ENCODE measurements around the gene PKHD1. TPM values are rescaled to one million over a fixed set of nuclear protein-coding genes. Genes with fewer than 3 reads are reported as not detected.
A peak's percentile ranks its signal among the peaks of the same experiment; 100 is the strongest.

PKHD1 gene
- total RNA-seq, 2 donors from 2014 or later, result 0.20 TPM

DNA sequence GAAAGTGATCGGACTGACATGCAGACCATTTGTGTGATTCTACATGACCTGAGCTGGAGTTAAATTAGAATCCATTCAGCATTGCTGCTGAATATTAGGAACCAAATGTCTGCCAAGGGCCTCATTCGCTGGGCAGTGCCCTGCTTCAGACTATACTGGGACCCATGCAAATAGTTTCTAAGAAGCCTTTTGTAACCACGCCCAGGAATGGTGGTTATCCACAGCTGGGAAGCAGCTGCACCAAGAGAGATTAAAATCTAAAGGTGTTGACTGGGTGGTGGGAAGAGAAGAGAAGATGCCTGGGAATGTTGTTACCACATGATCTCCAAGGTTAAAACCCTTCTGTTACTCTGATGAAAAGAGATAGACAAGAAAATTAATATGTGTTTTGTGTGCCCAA, 156.8 kb downstream of the PKHD1 start:
- TF ChIP-seq, protein P1, sequence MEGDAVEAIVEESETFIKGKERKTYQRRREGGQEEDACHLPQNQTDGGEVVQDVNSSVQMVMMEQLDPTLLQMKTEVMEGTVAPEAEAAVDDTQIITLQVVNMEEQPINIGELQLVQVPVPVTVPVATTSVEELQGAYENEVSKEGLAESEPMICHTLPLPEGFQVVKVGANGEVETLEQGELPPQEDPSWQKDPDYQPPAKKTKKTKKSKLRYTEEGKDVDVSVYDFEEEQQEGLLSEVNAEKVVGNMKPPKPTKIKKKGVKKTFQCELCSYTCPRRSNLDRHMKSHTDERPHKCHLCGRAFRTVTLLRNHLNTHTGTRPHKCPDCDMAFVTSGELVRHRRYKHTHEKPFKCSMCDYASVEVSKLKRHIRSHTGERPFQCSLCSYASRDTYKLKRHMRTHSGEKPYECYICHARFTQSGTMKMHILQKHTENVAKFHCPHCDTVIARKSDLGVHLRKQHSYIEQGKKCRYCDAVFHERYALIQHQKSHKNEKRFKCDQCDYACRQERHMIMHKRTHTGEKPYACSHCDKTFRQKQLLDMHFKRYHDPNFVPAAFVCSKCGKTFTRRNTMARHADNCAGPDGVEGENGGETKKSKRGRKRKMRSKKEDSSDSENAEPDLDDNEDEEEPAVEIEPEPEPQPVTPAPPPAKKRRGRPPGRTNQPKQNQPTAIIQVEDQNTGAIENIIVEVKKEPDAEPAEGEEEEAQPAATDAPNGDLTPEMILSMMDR (conservative IDR thresholded peaks at IDR 0.05), result no peak
- H3K9ac ChIP-seq (ENCODE audit: extremely low read depth, low read length, poor library complexity, severe bottlenecking), result no peak overlapping the region
- peaks cover 30% of the 10 kb centered on the region for H3K4me1 Mint-ChIP-seq
- no peaks in the 10 kb centered on the region for H3K36me3 ChIP-seq (ENCODE audit: control insufficient read depth, insufficient read depth, low read length)
- WGBS, 2 experiments (ENCODE audit: insufficient coverage in 1 of 2, insufficient read length in 1 of 2), result 92 to 100% methylated on average over 3 of the region's 3 CpGs
- H3K27me3 Mint-ChIP-seq (ENCODE audit: insufficient read depth), result peaks cover 34% of the 10 kb centered on the region
- H3K9me3 ChIP-seq (ENCODE audit: control insufficient read depth, low read length), result peaks cover 7% of the 10 kb centered on the region
- H3K4me1 ChIP-seq (ENCODE audit: control insufficient read depth, insufficient read depth, low read length), result peaks cover 2% of the 10 kb centered on the region
- H3K27ac ChIP-seq (ENCODE audit: low read depth, low read length), result no peak overlapping the region
- no peaks in the 10 kb centered on the region for H3K27me3 ChIP-seq (ENCODE audit: control insufficient read depth, insufficient read depth, low read length, poor library complexity, severe bottlenecking)
- no peak overlapping the region for H3K4me3 Mint-ChIP-seq
- DNase-seq, result no peak
- H3K36me3 Mint-ChIP-seq (ENCODE audit: low read depth), result no peaks in the 10 kb centered on the region
- no peak overlapping the region for H3K4me3 ChIP-seq (ENCODE audit: low read length)
- peaks cover 3% of the 10 kb centered on the region for H3K9me3 Mint-ChIP-seq
- H3K27ac Mint-ChIP-seq, result no peak overlapping the region

DNA sequence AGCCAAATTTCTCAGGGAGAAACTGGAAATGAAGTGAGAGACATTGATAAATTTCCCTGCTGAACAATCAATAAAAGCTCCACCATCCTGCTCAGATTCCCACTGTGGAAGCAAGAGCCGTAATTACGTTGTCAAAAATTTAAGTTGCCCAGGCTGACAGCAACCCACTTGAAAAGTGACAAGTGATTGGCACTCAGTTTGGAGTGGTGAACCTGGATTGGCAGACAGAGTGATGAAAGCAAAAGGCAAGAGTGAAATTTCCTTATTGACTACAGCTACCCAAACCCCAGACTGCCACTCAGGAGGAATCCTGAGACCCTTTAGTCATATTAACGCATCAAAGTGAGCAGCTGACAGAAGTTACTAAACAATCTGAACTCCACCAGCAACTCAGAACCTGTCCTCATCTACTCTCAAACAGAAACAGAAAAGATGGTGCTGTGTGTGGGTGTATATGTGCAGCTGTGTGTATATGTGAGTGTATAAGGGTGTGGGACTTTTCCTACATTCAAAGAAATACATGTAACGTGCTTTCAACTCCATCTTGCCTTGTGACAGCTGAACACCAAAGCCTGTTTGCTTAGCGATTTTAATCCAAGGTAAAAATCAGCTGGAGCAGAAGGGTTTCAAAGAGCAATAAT, 157.4 kb downstream of the PKHD1 start:
- H3K4me1 ChIP-seq (ENCODE audit: control insufficient read depth, insufficient read depth, low read length), result peaks cover 2% of the 10 kb centered on the region
- DNase-seq, result no peak
- no peaks in the 10 kb centered on the region for H3K27me3 ChIP-seq (ENCODE audit: control insufficient read depth, insufficient read depth, low read length, poor library complexity, severe bottlenecking)
- no peak overlapping the region for H3K4me3 ChIP-seq (ENCODE audit: low read length)
- Mint-ChIP-seq H3K36me3 (ENCODE audit: low read depth) (no peaks in the 10 kb centered on the region), H3K27ac (no peak overlapping the region), H3K4me1 (peaks cover 30% of the 10 kb centered on the region), H3K4me3 (no peak overlapping the region), H3K9me3 (peaks cover 7% of the 10 kb centered on the region), H3K27me3 (ENCODE audit: insufficient read depth) (peaks cover 34% of the 10 kb centered on the region)
- H3K9ac ChIP-seq (ENCODE audit: extremely low read depth, low read length, poor library complexity, severe bottlenecking), result no peak overlapping the region
- H3K27ac ChIP-seq (ENCODE audit: low read depth, low read length), result no peak overlapping the region
- H3K36me3 ChIP-seq (ENCODE audit: control insufficient read depth, insufficient read depth, low read length), result no peaks in the 10 kb centered on the region
- peaks cover 13% of the 10 kb centered on the region for H3K9me3 ChIP-seq (ENCODE audit: control insufficient read depth, low read length)
- WGBS, 2 experiments (ENCODE audit: insufficient coverage in 1 of 2, insufficient read length in 1 of 2), result 91 to 95% methylated on average over 3 to 5 of the region's 5 CpGs
- TF ChIP-seq, protein P1 (conservative IDR thresholded peaks at IDR 0.05), result no peak

DNA sequence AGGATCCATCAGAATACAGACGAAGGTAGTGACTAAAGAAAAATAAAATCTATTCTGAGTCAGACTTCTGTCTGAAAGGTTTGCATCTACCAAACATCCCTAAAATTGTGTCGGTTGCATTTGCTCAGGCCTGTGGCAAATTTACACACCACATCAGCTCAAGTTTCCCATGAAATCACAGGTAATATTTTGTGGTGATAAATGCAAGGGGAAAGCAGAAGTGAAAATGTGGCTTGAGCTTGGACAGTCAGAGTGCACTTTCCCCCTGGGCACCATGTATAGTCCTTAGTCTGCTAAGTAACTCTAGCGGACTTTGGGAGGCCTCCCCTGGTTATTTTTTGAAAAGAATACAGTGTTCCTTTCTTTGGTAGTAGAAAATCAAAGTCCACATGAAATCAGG, 159.1 kb downstream of the PKHD1 start:
- no peaks in the 10 kb centered on the region for H3K27me3 ChIP-seq (ENCODE audit: control insufficient read depth, insufficient read depth, low read length, poor library complexity, severe bottlenecking)
- TF ChIP-seq, protein P1 (conservative IDR thresholded peaks at IDR 0.05), result no peak
- Mint-ChIP-seq H3K4me1 (peaks cover 30% of the 10 kb centered on the region), H3K36me3 (ENCODE audit: low read depth) (no peaks in the 10 kb centered on the region), H3K4me3 (no peak overlapping the region), H3K9me3 (peaks cover 22% of the 10 kb centered on the region), H3K27ac (no peak overlapping the region), H3K27me3 (ENCODE audit: insufficient read depth) (peaks cover 31% of the 10 kb centered on the region)
- H3K9me3 ChIP-seq (ENCODE audit: control insufficient read depth, low read length), result peaks cover 30% of the 10 kb centered on the region
- H3K36me3 ChIP-seq (ENCODE audit: control insufficient read depth, insufficient read depth, low read length), result no peaks in the 10 kb centered on the region
- no peak for DNase-seq
- H3K4me3 ChIP-seq (ENCODE audit: low read length), result peak overlapping the region; percentile 5
- H3K4me1 ChIP-seq (ENCODE audit: control insufficient read depth, insufficient read depth, low read length), result peaks cover under 1% of the 10 kb centered on the region
- H3K9ac ChIP-seq (ENCODE audit: extremely low read depth, low read length, poor library complexity, severe bottlenecking), result no peak overlapping the region
- 94 to 100% methylated on average over 1 to 3 of the region's 3 CpGs for WGBS, 2 experiments (ENCODE audit: insufficient coverage in 1 of 2, insufficient read length in 1 of 2)
- H3K27ac ChIP-seq (ENCODE audit: low read depth, low read length), result no peak overlapping the region
